A549 (cell line): ENCODE measurements around the gene MGMT.

Experiments
- ESRRA ChIP-seq: fragments of 150-350 bp; IDR thresholded peaks from 2 replicates; pipeline ENCODE4 v1.6.1; 2014; ENCODE audit warnings: mild to moderate bottlenecking, low read length, borderline replicate concordance
- HEYL ChIP-seq: fragments of 250-450 bp; sonication (Bioruptor Pico); IDR thresholded peaks from 2 replicates; pipeline ENCODE4 v1.8.0; 2021; ENCODE audit warnings: mild to moderate bottlenecking, moderate library complexity
- RNF2 ChIP-seq: fragments of 200-600 bp; sonication (generic); IDR thresholded peaks from 2 replicates; pipeline ENCODE4 v1.6.1; 2016; ENCODE audit warnings: low read depth, mild to moderate bottlenecking, antibody characterized with exemption, moderate library complexity, borderline replicate concordance
- TF ChIP-seq, protein P1 (sequence below): fragments of 250-450 bp; sonication (Bioruptor Pico); IDR thresholded peaks from 2 replicates; pipeline ENCODE4 v1.5.0; 2021; ENCODE audit warnings: mild to moderate bottlenecking, moderate library complexity, borderline replicate concordance
- TF ChIP-seq, protein P2 (sequence below): fragments of 200-600 bp; sonication (generic); IDR thresholded peaks from 2 replicates; pipeline ENCODE4 v1.6.1; 2016; ENCODE audit warnings: antibody characterized with exemption, mild to moderate bottlenecking, moderate library complexity
- TF ChIP-seq, protein P3 (sequence below): fragments of >200 bp; sonication (Bioruptor Twin); formaldehyde crosslinking; IDR thresholded peaks from 3 replicates; pipeline ENCODE4 v1.5.1; 2016
- TF ChIP-seq, protein P4 (sequence below): fragments of 150-350 bp; IDR thresholded peaks from 2 replicates; pipeline ENCODE4 v1.6.1; 2014; ENCODE audit warnings: low read depth, mild to moderate bottlenecking, low read length
- TF ChIP-seq, protein P5 (sequence below): IDR thresholded peaks from 2 replicates; pipeline ENCODE4 v1.6.1; 2012

DNA sequence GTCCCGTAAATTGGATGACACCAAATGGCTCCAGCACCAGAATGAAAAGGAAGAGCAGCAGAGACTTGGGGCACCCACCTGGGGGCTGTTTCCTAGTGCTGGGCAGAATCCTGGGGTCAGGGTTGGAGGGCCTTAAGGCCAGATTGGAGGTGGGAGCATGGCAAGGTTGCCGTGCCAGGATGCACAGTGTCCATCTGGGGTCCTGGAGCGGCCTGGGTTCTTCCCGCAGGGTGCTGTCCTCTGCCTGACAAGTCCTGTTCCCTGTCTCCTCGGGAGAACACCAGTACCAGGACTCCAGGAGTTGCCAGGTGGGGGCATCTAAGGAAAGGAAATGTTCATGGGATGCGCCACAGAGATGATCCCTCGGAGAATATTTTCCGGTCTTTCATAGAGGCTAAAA, 42.8 kb downstream of the MGMT start:
- TF ChIP-seq ESRRA: no peak
- TF ChIP-seq HEYL (CRISPR knock-in tag): no peak
- TF ChIP-seq, protein P1, sequence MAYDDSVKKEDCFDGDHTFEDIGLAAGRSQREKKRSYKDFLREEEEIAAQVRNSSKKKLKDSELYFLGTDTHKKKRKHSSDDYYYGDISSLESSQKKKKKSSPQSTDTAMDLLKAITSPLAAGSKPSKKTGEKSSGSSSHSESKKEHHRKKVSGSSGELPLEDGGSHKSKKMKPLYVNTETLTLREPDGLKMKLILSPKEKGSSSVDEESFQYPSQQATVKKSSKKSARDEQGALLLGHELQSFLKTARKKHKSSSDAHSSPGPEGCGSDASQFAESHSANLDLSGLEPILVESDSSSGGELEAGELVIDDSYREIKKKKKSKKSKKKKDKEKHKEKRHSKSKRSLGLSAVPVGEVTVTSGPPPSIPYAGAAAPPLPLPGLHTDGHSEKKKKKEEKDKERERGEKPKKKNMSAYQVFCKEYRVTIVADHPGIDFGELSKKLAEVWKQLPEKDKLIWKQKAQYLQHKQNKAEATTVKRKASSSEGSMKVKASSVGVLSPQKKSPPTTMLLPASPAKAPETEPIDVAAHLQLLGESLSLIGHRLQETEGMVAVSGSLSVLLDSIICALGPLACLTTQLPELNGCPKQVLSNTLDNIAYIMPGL (CRISPR knock-in tag): no peak
- TF ChIP-seq, protein P2, sequence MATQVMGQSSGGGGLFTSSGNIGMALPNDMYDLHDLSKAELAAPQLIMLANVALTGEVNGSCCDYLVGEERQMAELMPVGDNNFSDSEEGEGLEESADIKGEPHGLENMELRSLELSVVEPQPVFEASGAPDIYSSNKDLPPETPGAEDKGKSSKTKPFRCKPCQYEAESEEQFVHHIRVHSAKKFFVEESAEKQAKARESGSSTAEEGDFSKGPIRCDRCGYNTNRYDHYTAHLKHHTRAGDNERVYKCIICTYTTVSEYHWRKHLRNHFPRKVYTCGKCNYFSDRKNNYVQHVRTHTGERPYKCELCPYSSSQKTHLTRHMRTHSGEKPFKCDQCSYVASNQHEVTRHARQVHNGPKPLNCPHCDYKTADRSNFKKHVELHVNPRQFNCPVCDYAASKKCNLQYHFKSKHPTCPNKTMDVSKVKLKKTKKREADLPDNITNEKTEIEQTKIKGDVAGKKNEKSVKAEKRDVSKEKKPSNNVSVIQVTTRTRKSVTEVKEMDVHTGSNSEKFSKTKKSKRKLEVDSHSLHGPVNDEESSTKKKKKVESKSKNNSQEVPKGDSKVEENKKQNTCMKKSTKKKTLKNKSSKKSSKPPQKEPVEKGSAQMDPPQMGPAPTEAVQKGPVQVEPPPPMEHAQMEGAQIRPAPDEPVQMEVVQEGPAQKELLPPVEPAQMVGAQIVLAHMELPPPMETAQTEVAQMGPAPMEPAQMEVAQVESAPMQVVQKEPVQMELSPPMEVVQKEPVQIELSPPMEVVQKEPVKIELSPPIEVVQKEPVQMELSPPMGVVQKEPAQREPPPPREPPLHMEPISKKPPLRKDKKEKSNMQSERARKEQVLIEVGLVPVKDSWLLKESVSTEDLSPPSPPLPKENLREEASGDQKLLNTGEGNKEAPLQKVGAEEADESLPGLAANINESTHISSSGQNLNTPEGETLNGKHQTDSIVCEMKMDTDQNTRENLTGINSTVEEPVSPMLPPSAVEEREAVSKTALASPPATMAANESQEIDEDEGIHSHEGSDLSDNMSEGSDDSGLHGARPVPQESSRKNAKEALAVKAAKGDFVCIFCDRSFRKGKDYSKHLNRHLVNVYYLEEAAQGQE: no peak
- TF ChIP-seq, protein P3, sequence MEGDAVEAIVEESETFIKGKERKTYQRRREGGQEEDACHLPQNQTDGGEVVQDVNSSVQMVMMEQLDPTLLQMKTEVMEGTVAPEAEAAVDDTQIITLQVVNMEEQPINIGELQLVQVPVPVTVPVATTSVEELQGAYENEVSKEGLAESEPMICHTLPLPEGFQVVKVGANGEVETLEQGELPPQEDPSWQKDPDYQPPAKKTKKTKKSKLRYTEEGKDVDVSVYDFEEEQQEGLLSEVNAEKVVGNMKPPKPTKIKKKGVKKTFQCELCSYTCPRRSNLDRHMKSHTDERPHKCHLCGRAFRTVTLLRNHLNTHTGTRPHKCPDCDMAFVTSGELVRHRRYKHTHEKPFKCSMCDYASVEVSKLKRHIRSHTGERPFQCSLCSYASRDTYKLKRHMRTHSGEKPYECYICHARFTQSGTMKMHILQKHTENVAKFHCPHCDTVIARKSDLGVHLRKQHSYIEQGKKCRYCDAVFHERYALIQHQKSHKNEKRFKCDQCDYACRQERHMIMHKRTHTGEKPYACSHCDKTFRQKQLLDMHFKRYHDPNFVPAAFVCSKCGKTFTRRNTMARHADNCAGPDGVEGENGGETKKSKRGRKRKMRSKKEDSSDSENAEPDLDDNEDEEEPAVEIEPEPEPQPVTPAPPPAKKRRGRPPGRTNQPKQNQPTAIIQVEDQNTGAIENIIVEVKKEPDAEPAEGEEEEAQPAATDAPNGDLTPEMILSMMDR: no peak
- TF ChIP-seq, protein P4, sequence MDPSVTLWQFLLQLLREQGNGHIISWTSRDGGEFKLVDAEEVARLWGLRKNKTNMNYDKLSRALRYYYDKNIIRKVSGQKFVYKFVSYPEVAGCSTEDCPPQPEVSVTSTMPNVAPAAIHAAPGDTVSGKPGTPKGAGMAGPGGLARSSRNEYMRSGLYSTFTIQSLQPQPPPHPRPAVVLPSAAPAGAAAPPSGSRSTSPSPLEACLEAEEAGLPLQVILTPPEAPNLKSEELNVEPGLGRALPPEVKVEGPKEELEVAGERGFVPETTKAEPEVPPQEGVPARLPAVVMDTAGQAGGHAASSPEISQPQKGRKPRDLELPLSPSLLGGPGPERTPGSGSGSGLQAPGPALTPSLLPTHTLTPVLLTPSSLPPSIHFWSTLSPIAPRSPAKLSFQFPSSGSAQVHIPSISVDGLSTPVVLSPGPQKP: no peak
- TF ChIP-seq, protein P5, sequence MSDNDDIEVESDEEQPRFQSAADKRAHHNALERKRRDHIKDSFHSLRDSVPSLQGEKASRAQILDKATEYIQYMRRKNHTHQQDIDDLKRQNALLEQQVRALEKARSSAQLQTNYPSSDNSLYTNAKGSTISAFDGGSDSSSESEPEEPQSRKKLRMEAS: no peak
- no peak for TF ChIP-seq RNF2
